Tibial nerve (tissue), 4 donors: ENCODE measurements around the gene RBM4B. TPM values are rescaled to one million over a fixed set of nuclear protein-coding genes. Genes with fewer than 3 reads are reported as not detected.
A peak's percentile ranks its signal among the peaks of the same experiment; 100 is the strongest.

Experiments
- DNase-seq, 2 donors: peaks; one replicate each; pipeline ENCODE4 v3.0.0-alpha.2; 2019; ENCODE audit warnings: low spot score in 2 of 2
- H3K27ac ChIP-seq, 4 donors: fragments of 200-600 bp; sonication (generic) in 3 of 4; one replicate each; pipeline ENCODE4 v1.5.1; 2017 to 2019; ENCODE audit warnings: mild to moderate bottlenecking in 1 of 4
- H3K27me3 ChIP-seq, 2 donors: fragments of 200-600 bp; sonication (generic) in 1 of 2; one replicate each; pipeline versions ENCODE4 v1.5.1 to v1.6.0; 2017 to 2019
- H3K36me3 ChIP-seq, 3 donors: fragments of 200-600 bp; sonication (generic); one replicate each; pipeline ENCODE4 v1.5.1; 2018 to 2019
- H3K4me1 ChIP-seq, 4 donors: fragments of 200-600 bp; sonication (generic) in 3 of 4; one replicate each; pipeline ENCODE4 v1.5.1; 2017 to 2019
- H3K4me3 ChIP-seq, 4 donors: fragments of 200-600 bp; sonication (generic) in 3 of 4; one replicate each; pipeline ENCODE4 v1.5.1; 2017 to 2019; ENCODE audit warnings: mild to moderate bottlenecking in 1 of 4, moderate library complexity in 1 of 4
- H3K9me3 ChIP-seq, 4 donors: fragments of 200-600 bp; sonication (generic) in 3 of 4; one replicate each; pipeline ENCODE4 v1.5.1; 2017 to 2019
- CTCF ChIP-seq, 5 experiments: fragments of 200-600 bp in 3 of 5; fragments of 450-650 bp in 2 of 5; sonication (generic) in 3 of 5; IDR thresholded peaks; one replicate each; pipeline ENCODE4 v1.5.1; 2016 to 2019; ENCODE audit warnings: antibody characterized with exemption in 5 of 5, mild to moderate bottlenecking in 3 of 5, moderate library complexity in 2 of 5
- EP300 ChIP-seq, 2 donors: sonication (generic); formaldehyde crosslinking; IDR thresholded peaks; one replicate each; pipeline ENCODE4 v1.6.1; 2017; ENCODE audit warnings: antibody characterized with exemption in 2 of 2, mild to moderate bottlenecking in 1 of 2
- POLR2A ChIP-seq, 2 donors: fragments of 450-650 bp; IDR thresholded peaks; one replicate each; pipeline ENCODE4 v1.6.1; 2017; ENCODE audit warnings: antibody characterized with exemption in 2 of 2, mild to moderate bottlenecking in 2 of 2, moderate library complexity in 2 of 2
- WGBS, 2 donors: methylation state at CpG; one replicate each; pipeline ENCODE4 v1.1.5; 2018; 5-methylcytosine and 5-hydroxymethylcytosine counted together
- total RNA-seq, 4 donors: library from RNA; depleted of rRNA; stranded (reverse); fragments of >200 nt; gene quantifications; one replicate each; pipeline ENCODE4 v1.1.0, GENCODE V29; 2016

Gene RBM4B
- total RNA-seq, 4 donors from 2014 or later, result 7.1 to 15.9 (median 12.2) TPM

- no peak for DNase-seq
- no peak for TF ChIP-seq CTCF (IDR thresholded peaks at IDR 0.05)
- no peak for TF ChIP-seq EP300 (IDR thresholded peaks at IDR 0.05)
- no peak for TF ChIP-seq POLR2A (IDR thresholded peaks at IDR 0.05)
- Histone ChIP-seq H3K27ac (no peak overlapping the region), H3K9me3 (peaks cover 0 to 12% (median 2%) of the 10 kb centered on the region in 4 donors), H3K4me1 (no peaks in the 10 kb centered on the region), H3K4me3 (no peak overlapping the region), H3K27me3 (no peaks in the 10 kb centered on the region), H3K36me3 (peaks cover 0 to 26% (median 0%) of the 10 kb centered on the region in 3 donors)
- 90 to 94% methylated on average over 9 of the region's 9 CpGs for WGBS, 2 donors
Observed at GRCh38 chr11:66696146-66696545, 18.5 kb upstream of the RBM4B start.

- Histone ChIP-seq H3K4me3 (no peak overlapping the region), H3K9me3 (peaks cover 0 to 10% (median 0%) of the 10 kb centered on the region in 4 donors), H3K4me1 (no peaks in the 10 kb centered on the region), H3K27me3 (no peaks in the 10 kb centered on the region), H3K27ac (no peak overlapping the region), H3K36me3 (peaks cover 0 to 16% (median 0%) of the 10 kb centered on the region in 3 donors)
- peak; percentile 82 to 94 (median 87) for TF ChIP-seq CTCF (IDR thresholded peaks at IDR 0.05)
- TF ChIP-seq EP300 (IDR thresholded peaks at IDR 0.05), result peak in 1 of 2 donors; percentile 50
- no peak for TF ChIP-seq POLR2A (IDR thresholded peaks at IDR 0.05)
- 16 to 18% methylated on average over 6 of the region's 6 CpGs for whole genome bisulfite sequencing, 2 donors
- DNase-seq, result peak; percentile 80 to 92
Observed at GRCh38 chr11:66694732-66695207, 17.1 kb upstream of the RBM4B start.

GRCh38 chr11:66694056-66694410 is 16.3 kb upstream of the RBM4B start:
- TF ChIP-seq POLR2A (IDR thresholded peaks at IDR 0.05) (no peak), CTCF (IDR thresholded peaks at IDR 0.05) (no peak), EP300 (IDR thresholded peaks at IDR 0.05) (no peak)
- peaks cover 0 to 10% (median 0%) of the 10 kb centered on the region in 3 donors for H3K36me3 ChIP-seq
- H3K27ac ChIP-seq, result no peak overlapping the region
- H3K4me3 ChIP-seq, result no peak overlapping the region
- H3K9me3 ChIP-seq, result peaks cover 0 to 2% (median 0%) of the 10 kb centered on the region in 4 donors
- H3K27me3 ChIP-seq, result no peaks in the 10 kb centered on the region
- WGBS, 2 donors, result 90% methylated on average over 13 of the region's 13 CpGs
- no peaks in the 10 kb centered on the region for H3K4me1 ChIP-seq
- DNase-seq, result no peak

- TF ChIP-seq POLR2A (IDR thresholded peaks at IDR 0.05) (no peak), CTCF (IDR thresholded peaks at IDR 0.05) (no peak), EP300 (IDR thresholded peaks at IDR 0.05) (no peak)
- WGBS, 2 donors, result 92 to 94% methylated on average over 14 to 15 of the region's 15 CpGs
Observed at GRCh38 chr11:66693356-66694055, 15.8 kb upstream of the RBM4B start.

GRCh38 chr11:66692871-66693331 is 15.2 kb upstream of the RBM4B start:
- Histone ChIP-seq H3K4me1 (no peaks in the 10 kb centered on the region), H3K27ac (no peak overlapping the region), H3K36me3 (no peaks in the 10 kb centered on the region), H3K4me3 (no peak overlapping the region), H3K9me3 (no peaks in the 10 kb centered on the region), H3K27me3 (no peaks in the 10 kb centered on the region)
- TF ChIP-seq EP300 (IDR thresholded peaks at IDR 0.05) (no peak), POLR2A (IDR thresholded peaks at IDR 0.05) (no peak), CTCF (IDR thresholded peaks at IDR 0.05) (no peak)
- DNase-seq, result no peak
- WGBS, 2 donors, result 88% methylated on average over 18 to 20 of the region's 20 CpGs

More at GRCh38 chr11:66693356-66694055, 15.8 kb upstream of the RBM4B start:
- no peaks in the 10 kb centered on the region for H3K4me1 ChIP-seq
- DNase-seq, result no peak
- H3K27ac ChIP-seq, result no peak overlapping the region
- H3K27me3 ChIP-seq, result no peaks in the 10 kb centered on the region
- peaks cover 0 to 5% (median 0%) of the 10 kb centered on the region in 3 donors for H3K36me3 ChIP-seq
- no peak overlapping the region for H3K4me3 ChIP-seq
- H3K9me3 ChIP-seq, result no peaks in the 10 kb centered on the region
